Right lobe of liver (tissue), 6 donors: ENCODE results near the gene COPZ1. TPM values are rescaled to one million over a fixed set of nuclear protein-coding genes. Genes with fewer than 3 reads are reported as not detected.

Experiments
- ATAC-seq, 4 donors: fragments of 200-7000 bp; cut with Tn5 transposase; one replicate each; pipeline ENCODE4 v1.9.1; 2020; ENCODE audit warnings: mild to moderate bottlenecking in 4 of 4, moderate library complexity in 4 of 4
- DNase-seq, 3 donors: peaks; one replicate each; pipeline ENCODE4 v3.0.0-alpha.2; 2020
- H3K27ac ChIP-seq, 3 donors: fragments of 200-600 bp; one replicate each; pipeline ENCODE4 v1.8.0; 2022
- H3K27me3 ChIP-seq, 2 donors: fragments of 200-600 bp; one replicate each; pipeline ENCODE4 v1.8.0; 2022
- H3K36me3 ChIP-seq, 4 donors: fragments of 200-600 bp; sonication (generic) in 1 of 4; one replicate each; pipeline versions ENCODE4 v1.5.1 to v1.8.0; 2017 to 2022; ENCODE audit warnings: control low read depth in 1 of 4
- H3K4me1 ChIP-seq, 4 donors: fragments of 200-600 bp; sonication (generic) in 1 of 4; one replicate each; pipeline versions ENCODE4 v1.5.1 to v1.8.0; 2017 to 2022; ENCODE audit warnings: control low read depth in 1 of 4
- H3K4me3 ChIP-seq, 3 donors: fragments of 200-600 bp; one replicate each; pipeline ENCODE4 v1.8.0; 2022
- H3K9me3 ChIP-seq, 4 donors: fragments of 200-600 bp; sonication (generic) in 1 of 4; one replicate each; pipeline versions ENCODE4 v1.5.1 to v1.8.0; 2017 to 2022; ENCODE audit warnings: control low read depth in 1 of 4
- CTCF ChIP-seq, 4 donors: fragments of 200-600 bp in 3 of 4; fragments of 450-650 bp in 1 of 4; IDR thresholded peaks; one replicate each; pipeline versions ENCODE4 v1.5.1 to v1.8.0; 2016 to 2022; ENCODE audit warnings: antibody characterized with exemption in 4 of 4, mild to moderate bottlenecking in 2 of 4
- POLR2A ChIP-seq: fragments of 450-650 bp; IDR thresholded peaks from one replicate; pipeline ENCODE4 v1.6.1; 2017; ENCODE audit warnings: antibody characterized with exemption, mild to moderate bottlenecking
- WGBS: methylation state at CpG from one replicate; pipeline ENCODE4 v1.1.6; 2018; ENCODE audit warnings: low coverage, low lambda C conversion rate; ENCODE audit not compliant: insufficient coverage; ENCODE audit errors: missing lambda C conversion rate; 5-methylcytosine and 5-hydroxymethylcytosine counted together
- intact Hi-C, 2 donors: fragments of 100-400 bp; cut with DNase I; formaldehyde crosslinking; loops; one replicate each; pipeline versions ENCODE4 v1.11.2 to v1.14.1; 2022
- total RNA-seq, 6 experiments: library from RNA; depleted of rRNA in 2 of 6; stranded (reverse); fragments of >200 nt in 2 of 6; fragmentation: NEBNext Ultra II Directional in 3 of 6; extraction: Animal tissue kit (Norgen Biotek cat#: 25700) in 3 of 6; gene quantifications; one replicate each; pipeline versions ENCODE4 v1.1.0 to v1.2.4, GENCODE V29; 2016 to 2023
- donor health status: DM: no; HTN: yes; CAD: no.
- donor health status: DM: no; HTN: no; CAD: no.
- donor health status: DM: no; HTN: no; CAD: no.
- donor health status: DM: no; HTN: yes; CAD: no.
- donor health status: DM: no; HTN: yes; CAD: no.

Gene COPZ1
- total RNA-seq, 6 experiments from 2014 or later: 67.3 to 89.2 (median 74.9) TPM

GRCh38 chr12:54389134-54389508 lies 64.2 kb downstream of the COPZ1 start:
- intact Hi-C loops: no loop called here
- TF ChIP-seq CTCF (IDR thresholded peaks at IDR 0.05) (no peak), POLR2A (no peak)
- no peak for DNase-seq
- no peak for ATAC-seq
- Histone ChIP-seq H3K27ac (no peak overlapping the region), H3K4me3 (no peak overlapping the region), H3K27me3 (no peaks in the 10 kb centered on the region), H3K36me3 (peaks cover 0 to 3% (median under 1%) of the 10 kb centered on the region in 4 donors), H3K9me3 (no peaks in the 10 kb centered on the region), H3K4me1 (no peaks in the 10 kb centered on the region)
- no CpG with 5 or more reads among the region's 3 CpGs for WGBS

- no peak overlapping the region for H3K4me3 ChIP-seq
- intact Hi-C loops: loop anchor here in 1 of 2 donors (5.0 kb wide), 1 partner anchor 53 kb away; no protein-coding TSS in a partner anchor
- no peaks in the 10 kb centered on the region for H3K4me1 ChIP-seq
- DNase-seq: no peak
- no peaks in the 10 kb centered on the region for H3K27me3 ChIP-seq
- no peaks in the 10 kb centered on the region for H3K9me3 ChIP-seq
- H3K36me3 ChIP-seq: peaks cover 0 to 4% (median 2%) of the 10 kb centered on the region in 4 donors
- no peak overlapping the region for H3K27ac ChIP-seq
- TF ChIP-seq POLR2A (no peak), CTCF (IDR thresholded peaks at IDR 0.05) (no peak)
- ATAC-seq: no peak
- 73% methylated on average over 5 of the region's 5 CpGs for WGBS
Measured at GRCh38 chr12:54389607-54390175, 64.8 kb downstream of the COPZ1 start.

- no peak overlapping the region for H3K27ac ChIP-seq
- peak; percentile 4 to 17 (median 8) for ATAC-seq
Measured at GRCh38 chr12:54390176-54390667, 65.3 kb downstream of the COPZ1 start.

GRCh38 chr12:54390668-54391551 lies 66.0 kb downstream of the COPZ1 start:
- Histone ChIP-seq H3K36me3 (peaks cover 2 to 15% (median 9%) of the 10 kb centered on the region in 4 donors), H3K4me3 (no peak overlapping the region), H3K27ac (no peak overlapping the region), H3K27me3 (no peaks in the 10 kb centered on the region), H3K9me3 (no peaks in the 10 kb centered on the region), H3K4me1 (no peaks in the 10 kb centered on the region)
- ATAC-seq (peak; percentile 12 to 27 (median 16)), DNase-seq (no peak)
- intact Hi-C loops: loop anchor here in 1 of 2 donors (5.0 kb wide), 1 partner anchor 51 kb away; no protein-coding TSS in a partner anchor
- WGBS: 46% methylated on average over 21 of the region's 51 CpGs
- TF ChIP-seq CTCF (IDR thresholded peaks at IDR 0.05) (no peak), POLR2A (no peak)

More at GRCh38 chr12:54390176-54390667, 65.3 kb downstream of the COPZ1 start:
- Histone ChIP-seq H3K27me3 (no peaks in the 10 kb centered on the region), H3K36me3 (peaks cover 0 to 10% (median 5%) of the 10 kb centered on the region in 4 donors), H3K4me3 (no peak overlapping the region), H3K9me3 (no peaks in the 10 kb centered on the region), H3K4me1 (no peaks in the 10 kb centered on the region)
- DNase-seq: no peak
- 60% methylated on average over 1 of the region's 7 CpGs for WGBS
- intact Hi-C loops: loop anchor here in 1 of 2 donors (5.0 kb wide), 1 partner anchor 52 kb away; no protein-coding TSS in a partner anchor
- no peak for TF ChIP-seq POLR2A
